HepG2 (cell line): Measurements from ENCODE around the gene RNASE11. TPM values are rescaled to one million over a fixed set of nuclear protein-coding genes. Genes with fewer than 3 reads are reported as not detected.

Source experiments
- CENPX ChIP-seq: sonication (generic); formaldehyde crosslinking; IDR thresholded peaks from 2 replicates; pipeline ENCODE4 v1.9.0; 2021; ENCODE audit warnings: mild to moderate bottlenecking, missing genetic modification reagents, moderate library complexity
- GABPA ChIP-seq, 2 experiments: IDR thresholded peaks; 2 replicates each; pipeline ENCODE4 v1.6.1; 2011 to 2016; ENCODE audit warnings: low read depth in 2 of 2, low read length in 1 of 2, missing biosample characterization in 1 of 2, missing genetic modification characterization in 1 of 2
- GATAD1 ChIP-seq: IDR thresholded peaks from 2 replicates; pipeline ENCODE4 v1.6.1; 2016; ENCODE audit warnings: missing genetic modification reagents, missing compliant biosample characterization
- HNRNPK ChIP-seq: fragments of 200-400 bp; formaldehyde crosslinking; IDR thresholded peaks from 2 replicates; pipeline ENCODE4 v1.6.1; 2018; ENCODE audit warnings: low read length, low read depth, moderate library complexity, mild to moderate bottlenecking; ENCODE audit not compliant: poor library complexity, severe bottlenecking
- IKZF4 ChIP-seq: sonication (generic); formaldehyde crosslinking; IDR thresholded peaks from 2 replicates; pipeline ENCODE4 v1.5.1; 2020; ENCODE audit warnings: borderline replicate concordance, mild to moderate bottlenecking, low read depth, missing genetic modification reagents; ENCODE audit errors: not compliant biosample characterization
- IRX3 ChIP-seq: sonication (generic); formaldehyde crosslinking; IDR thresholded peaks from 2 replicates; pipeline ENCODE4 v1.8.1; 2023; ENCODE audit warnings: mild to moderate bottlenecking, low read depth, missing genetic modification reagents, borderline replicate concordance
- JUND ChIP-seq: sonication (generic); formaldehyde crosslinking; IDR thresholded peaks from 2 replicates; pipeline ENCODE4 v1.8.0; 2022; ENCODE audit warnings: mild to moderate bottlenecking, missing genetic modification reagents
- MAFK ChIP-seq, 2 experiments: IDR thresholded peaks in 1 of 2; conservative IDR thresholded peaks in 1 of 2; 2 replicates each; pipeline ENCODE4 v1.6.1; 2011; ENCODE audit warnings: improper control_type of control experiment in 2 of 2, low read length in 2 of 2
- MTF2 ChIP-seq: sonication (generic); formaldehyde crosslinking; IDR thresholded peaks from 2 replicates; pipeline ENCODE4 v1.5.0; 2020; ENCODE audit warnings: missing genetic modification reagents, borderline replicate concordance
- NR1H2 ChIP-seq: sonication (generic); formaldehyde crosslinking; IDR thresholded peaks from 2 replicates; pipeline ENCODE4 v1.8.1; 2022; ENCODE audit warnings: low read depth, missing genetic modification reagents, borderline replicate concordance
- PHF21A ChIP-seq: sonication (generic); formaldehyde crosslinking; IDR thresholded peaks from 2 replicates; pipeline ENCODE4 v1.5.0; 2020; ENCODE audit warnings: mild to moderate bottlenecking, missing genetic modification reagents
- SNRNP70 ChIP-seq: fragments of 200-400 bp; formaldehyde crosslinking; IDR thresholded peaks from 2 replicates; pipeline ENCODE4 v1.6.1; 2017; ENCODE audit warnings: mild to moderate bottlenecking, low read depth, low read length, moderate library complexity
- STAT5B ChIP-seq: sonication (generic); formaldehyde crosslinking; IDR thresholded peaks from 2 replicates; pipeline ENCODE4 v1.4.0; 2020; ENCODE audit warnings: missing genetic modification reagents
- TGIF2 ChIP-seq: IDR thresholded peaks from 2 replicates; pipeline ENCODE4 v1.6.1; 2016; ENCODE audit warnings: control low read depth, missing compliant biosample characterization
- ZBTB20 ChIP-seq: sonication (generic); formaldehyde crosslinking; IDR thresholded peaks from 2 replicates; pipeline ENCODE4 v1.8.1; 2023; ENCODE audit warnings: missing genetic modification reagents, low read depth, mild to moderate bottlenecking, borderline replicate concordance
- ZFP82 ChIP-seq: sonication (generic); formaldehyde crosslinking; IDR thresholded peaks from 2 replicates; pipeline ENCODE4 v1.5.1; 2020; ENCODE audit warnings: mild to moderate bottlenecking, missing genetic modification reagents, borderline replicate concordance
- ZFX ChIP-seq: sonication (generic); formaldehyde crosslinking; IDR thresholded peaks from 2 replicates; pipeline ENCODE4 v1.4.0; 2020; ENCODE audit warnings: mild to moderate bottlenecking, low read depth, missing genetic modification reagents, moderate library complexity
- ZNF224 ChIP-seq: sonication (generic); formaldehyde crosslinking; IDR thresholded peaks from 2 replicates; pipeline ENCODE4 v1.5.0; 2020; ENCODE audit warnings: mild to moderate bottlenecking, missing genetic modification reagents
- ZNF256 ChIP-seq: sonication (generic); formaldehyde crosslinking; conservative IDR thresholded peaks from 2 replicates; pipeline ENCODE4 v1.4.0; 2020; ENCODE audit warnings: missing genetic modification reagents
- ZNF530 ChIP-seq: sonication (generic); formaldehyde crosslinking; IDR thresholded peaks from 2 replicates; pipeline ENCODE4 v1.5.0; 2020; ENCODE audit warnings: low read depth, mild to moderate bottlenecking, missing genetic modification reagents
- ZNF644 ChIP-seq: IDR thresholded peaks from 2 replicates; pipeline ENCODE4 v1.6.1; 2016; ENCODE audit warnings: low read depth
- ZSCAN22 ChIP-seq: sonication (generic); formaldehyde crosslinking; IDR thresholded peaks from 2 replicates; pipeline ENCODE4 v1.4.0; 2020; ENCODE audit warnings: mild to moderate bottlenecking, missing genetic modification reagents
- polyA plus RNA-seq, 8 experiments: library from polyadenylated mRNA; depleted of rRNA in 3 of 8; stranded (reverse) in 7 of 8; unstranded in 1 of 8; fragments of >200 nt; fragmentation: Illumina TruSeq in 4 of 8; extraction: Trizol in 4 of 8; gene quantifications; 2 replicates each; pipeline versions ENCODE4 v1.2.1 to v1.2.3, GENCODE V29; 2011 to 2016; ENCODE audit warnings: low read depth in 4 of 8, missing spikeins in 1 of 8, mixed read lengths in 1 of 8; ENCODE audit not compliant: insufficient read depth in 1 of 8
- total RNA-seq, 5 experiments: library from RNA; depleted of rRNA; stranded (reverse); fragments of >200 nt; fragmentation: Illumina TruSeq; extraction: Trizol; gene quantifications; 2 replicates each; pipeline ENCODE4 v1.2.3, GENCODE V29; 2016; ENCODE audit warnings: low read depth in 1 of 5
- TF ChIP-seq, protein P1 (sequence below): IDR thresholded peaks from 2 replicates; pipeline ENCODE4 v1.6.1; 2016; ENCODE audit warnings: low read depth, borderline replicate concordance
- TF ChIP-seq, protein P2 (sequence below): sonication (generic); formaldehyde crosslinking; IDR thresholded peaks from 2 replicates; pipeline ENCODE4 v1.8.0; 2022; ENCODE audit warnings: mild to moderate bottlenecking, missing genetic modification reagents
- TF ChIP-seq, protein P3 (sequence below): sonication (generic); formaldehyde crosslinking; IDR thresholded peaks from 2 replicates; pipeline ENCODE4 v1.8.1; 2023; ENCODE audit warnings: mild to moderate bottlenecking, missing genetic modification reagents, borderline replicate concordance
- TF ChIP-seq, protein P4 (sequence below): IDR thresholded peaks from 2 replicates; pipeline ENCODE4 v1.6.1; 2018; ENCODE audit warnings: missing genetic modification reagents, mild to moderate bottlenecking, missing compliant biosample characterization
- TF ChIP-seq, protein P5 (sequence below): sonication (generic); formaldehyde crosslinking; IDR thresholded peaks from 2 replicates; pipeline ENCODE4 v1.5.1; 2020; ENCODE audit warnings: missing genetic modification reagents, mild to moderate bottlenecking, borderline replicate concordance

The RNASE11 gene
- total and polyA plus RNA-seq, 2 of the 13 experiments (the other 11 are each of a cell fraction or from before 2014, with no cell fraction given): not detected

DNA sequence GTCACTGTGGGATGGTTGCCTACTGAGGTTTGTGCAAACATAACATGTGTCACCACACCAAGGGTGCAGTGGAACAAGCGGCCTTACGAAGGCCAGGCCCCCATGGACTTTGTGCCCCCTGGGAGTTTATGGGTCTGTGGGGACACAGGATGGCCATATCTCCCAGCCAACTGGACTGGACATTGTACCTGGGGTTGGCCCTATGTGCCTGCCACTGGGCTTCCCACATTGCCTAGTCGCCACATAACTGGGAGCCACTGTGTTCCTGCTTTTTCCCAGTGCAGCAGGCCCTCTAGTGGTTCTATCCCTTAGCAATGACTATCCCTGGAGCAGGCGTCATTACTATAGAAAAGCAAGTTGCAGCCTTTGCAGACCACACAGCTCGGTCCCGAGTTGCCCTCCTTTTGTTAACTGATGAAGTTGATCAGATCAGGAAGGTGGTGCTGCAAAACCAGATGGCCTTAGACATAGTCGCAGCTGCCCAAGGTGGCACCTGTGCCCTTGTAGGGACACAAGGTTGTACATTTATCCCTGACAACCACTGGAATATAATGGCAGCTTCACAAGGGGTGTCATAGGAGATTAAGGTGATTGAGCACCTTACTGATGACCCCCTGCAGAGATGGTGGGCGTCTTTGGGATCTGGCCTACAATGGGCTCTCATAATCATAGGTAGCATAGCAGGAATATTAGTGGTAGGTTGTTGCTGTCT lies 18.5 kb upstream of the RNASE11 start (continued):
- TF ChIP-seq ZBTB20 (CRISPR knock-in tag) (peak; percentile 85; the same call in 1 of the 2 replicates), JUND (CRISPR knock-in tag) (no peak), ZNF644 (CRISPR knock-in tag) (peak; percentile 93; the same call in 1 of the 2 replicates), GATAD1 (peak; percentile 34; the same call in 1 of the 2 replicates), NR1H2 (CRISPR knock-in tag) (no peak), IKZF4 (CRISPR knock-in tag) (no peak), ZFX (peak; percentile 47; the same call in 1 of the 2 replicates), GABPA (IDR thresholded peaks at IDR 0.05; ENCODE audit: low read depth, low read length) (no peak), GABPA (CRISPR knock-in tag; IDR thresholded peaks at IDR 0.05; ENCODE audit: low read depth) (no peak), ZNF530 (CRISPR knock-in tag) (no peak), SNRNP70 (no peak), ZNF224 (CRISPR knock-in tag) (no peak; the same call in 1 of the 2 replicates), STAT5B (CRISPR knock-in tag) (no peak), ZNF256 (CRISPR knock-in tag) (no peak), ZSCAN22 (CRISPR knock-in tag) (no peak), TGIF2 (CRISPR knock-in tag) (no peak), CENPX (CRISPR knock-in tag) (no peak), ZFP82 (CRISPR knock-in tag) (no peak), MAFK (conservative IDR thresholded peaks at IDR 0.05 in 1 of 2, IDR thresholded peaks at IDR 0.05 in 1 of 2; ENCODE audit: low read length in 2 of 2) (no peak), HNRNPK (no peak), IRX3 (no peak), MTF2 (CRISPR knock-in tag) (no peak), PHF21A (CRISPR knock-in tag) (peak; percentile 78)
- TF ChIP-seq, protein P1, sequence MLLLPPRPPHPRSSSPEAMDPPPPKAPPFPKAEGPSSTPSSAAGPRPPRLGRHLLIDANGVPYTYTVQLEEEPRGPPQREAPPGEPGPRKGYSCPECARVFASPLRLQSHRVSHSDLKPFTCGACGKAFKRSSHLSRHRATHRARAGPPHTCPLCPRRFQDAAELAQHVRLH (CRISPR knock-in tag): no peak
- TF ChIP-seq, protein P2, sequence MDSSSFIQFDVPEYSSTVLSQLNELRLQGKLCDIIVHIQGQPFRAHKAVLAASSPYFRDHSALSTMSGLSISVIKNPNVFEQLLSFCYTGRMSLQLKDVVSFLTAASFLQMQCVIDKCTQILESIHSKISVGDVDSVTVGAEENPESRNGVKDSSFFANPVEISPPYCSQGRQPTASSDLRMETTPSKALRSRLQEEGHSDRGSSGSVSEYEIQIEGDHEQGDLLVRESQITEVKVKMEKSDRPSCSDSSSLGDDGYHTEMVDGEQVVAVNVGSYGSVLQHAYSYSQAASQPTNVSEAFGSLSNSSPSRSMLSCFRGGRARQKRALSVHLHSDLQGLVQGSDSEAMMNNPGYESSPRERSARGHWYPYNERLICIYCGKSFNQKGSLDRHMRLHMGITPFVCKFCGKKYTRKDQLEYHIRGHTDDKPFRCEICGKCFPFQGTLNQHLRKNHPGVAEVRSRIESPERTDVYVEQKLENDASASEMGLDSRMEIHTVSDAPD (CRISPR knock-in tag): 0 out of 2 replicates have a peak, but pooled peaks have one; percentile 52
- TF ChIP-seq, protein P3, sequence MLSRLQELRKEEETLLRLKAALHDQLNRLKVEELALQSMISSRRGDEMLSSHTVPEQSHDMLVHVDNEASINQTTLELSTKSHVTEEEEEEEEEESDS (CRISPR knock-in tag): no peak
- TF ChIP-seq, protein P4, sequence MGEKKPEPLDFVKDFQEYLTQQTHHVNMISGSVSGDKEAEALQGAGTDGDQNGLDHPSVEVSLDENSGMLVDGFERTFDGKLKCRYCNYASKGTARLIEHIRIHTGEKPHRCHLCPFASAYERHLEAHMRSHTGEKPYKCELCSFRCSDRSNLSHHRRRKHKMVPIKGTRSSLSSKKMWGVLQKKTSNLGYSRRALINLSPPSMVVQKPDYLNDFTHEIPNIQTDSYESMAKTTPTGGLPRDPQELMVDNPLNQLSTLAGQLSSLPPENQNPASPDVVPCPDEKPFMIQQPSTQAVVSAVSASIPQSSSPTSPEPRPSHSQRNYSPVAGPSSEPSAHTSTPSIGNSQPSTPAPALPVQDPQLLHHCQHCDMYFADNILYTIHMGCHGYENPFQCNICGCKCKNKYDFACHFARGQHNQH (CRISPR knock-in tag): no peak
- TF ChIP-seq, protein P5, sequence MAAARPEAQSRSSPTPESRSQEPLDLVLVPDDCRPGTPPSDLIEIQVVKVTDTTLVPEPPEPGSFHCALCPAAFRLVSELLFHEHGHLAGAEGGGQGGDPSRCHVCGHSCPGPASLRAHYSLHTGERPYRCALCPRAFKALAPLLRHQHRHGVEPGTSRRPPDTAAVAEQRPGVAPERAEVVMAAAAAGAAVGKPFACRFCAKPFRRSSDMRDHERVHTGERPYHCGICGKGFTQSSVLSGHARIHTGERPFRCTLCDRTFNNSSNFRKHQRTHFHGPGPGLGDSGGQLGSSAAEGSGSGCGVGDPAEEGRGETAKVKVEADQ (CRISPR knock-in tag): no peak; the same call in 1 of the 2 replicates
